ENCODE results near the gene AFAP1.

The AFAP1 gene

DNA sequence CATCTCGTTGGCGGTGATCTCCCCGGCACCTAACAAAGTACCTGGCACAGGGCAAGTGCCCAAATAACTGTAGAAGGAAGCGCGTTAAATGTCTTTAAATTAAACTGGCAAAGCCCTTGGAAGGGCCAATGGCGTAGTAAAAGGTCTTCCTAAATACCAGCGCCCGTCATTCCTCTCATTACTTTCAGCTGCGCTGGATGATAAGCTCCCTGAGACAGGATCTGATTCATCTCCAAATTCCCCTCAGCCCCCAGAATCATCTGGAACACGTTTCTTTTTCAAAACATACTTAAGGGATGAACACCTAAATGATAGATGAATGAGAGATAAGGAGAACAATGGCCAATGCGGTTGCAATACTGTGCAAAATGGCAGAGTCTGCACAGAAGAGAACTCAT, 95.1 kb downstream of the AFAP1 start:
- TF ChIP-seq, protein P1, sequence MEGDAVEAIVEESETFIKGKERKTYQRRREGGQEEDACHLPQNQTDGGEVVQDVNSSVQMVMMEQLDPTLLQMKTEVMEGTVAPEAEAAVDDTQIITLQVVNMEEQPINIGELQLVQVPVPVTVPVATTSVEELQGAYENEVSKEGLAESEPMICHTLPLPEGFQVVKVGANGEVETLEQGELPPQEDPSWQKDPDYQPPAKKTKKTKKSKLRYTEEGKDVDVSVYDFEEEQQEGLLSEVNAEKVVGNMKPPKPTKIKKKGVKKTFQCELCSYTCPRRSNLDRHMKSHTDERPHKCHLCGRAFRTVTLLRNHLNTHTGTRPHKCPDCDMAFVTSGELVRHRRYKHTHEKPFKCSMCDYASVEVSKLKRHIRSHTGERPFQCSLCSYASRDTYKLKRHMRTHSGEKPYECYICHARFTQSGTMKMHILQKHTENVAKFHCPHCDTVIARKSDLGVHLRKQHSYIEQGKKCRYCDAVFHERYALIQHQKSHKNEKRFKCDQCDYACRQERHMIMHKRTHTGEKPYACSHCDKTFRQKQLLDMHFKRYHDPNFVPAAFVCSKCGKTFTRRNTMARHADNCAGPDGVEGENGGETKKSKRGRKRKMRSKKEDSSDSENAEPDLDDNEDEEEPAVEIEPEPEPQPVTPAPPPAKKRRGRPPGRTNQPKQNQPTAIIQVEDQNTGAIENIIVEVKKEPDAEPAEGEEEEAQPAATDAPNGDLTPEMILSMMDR (IDR thresholded peaks at IDR 0.05) = peak; percentile 38
- no peak for TF ChIP-seq ZFX (IDR thresholded peaks at IDR 0.05; ENCODE audit: borderline replicate concordance)
- H3K27ac ChIP-seq = no peak overlapping the region

DNA sequence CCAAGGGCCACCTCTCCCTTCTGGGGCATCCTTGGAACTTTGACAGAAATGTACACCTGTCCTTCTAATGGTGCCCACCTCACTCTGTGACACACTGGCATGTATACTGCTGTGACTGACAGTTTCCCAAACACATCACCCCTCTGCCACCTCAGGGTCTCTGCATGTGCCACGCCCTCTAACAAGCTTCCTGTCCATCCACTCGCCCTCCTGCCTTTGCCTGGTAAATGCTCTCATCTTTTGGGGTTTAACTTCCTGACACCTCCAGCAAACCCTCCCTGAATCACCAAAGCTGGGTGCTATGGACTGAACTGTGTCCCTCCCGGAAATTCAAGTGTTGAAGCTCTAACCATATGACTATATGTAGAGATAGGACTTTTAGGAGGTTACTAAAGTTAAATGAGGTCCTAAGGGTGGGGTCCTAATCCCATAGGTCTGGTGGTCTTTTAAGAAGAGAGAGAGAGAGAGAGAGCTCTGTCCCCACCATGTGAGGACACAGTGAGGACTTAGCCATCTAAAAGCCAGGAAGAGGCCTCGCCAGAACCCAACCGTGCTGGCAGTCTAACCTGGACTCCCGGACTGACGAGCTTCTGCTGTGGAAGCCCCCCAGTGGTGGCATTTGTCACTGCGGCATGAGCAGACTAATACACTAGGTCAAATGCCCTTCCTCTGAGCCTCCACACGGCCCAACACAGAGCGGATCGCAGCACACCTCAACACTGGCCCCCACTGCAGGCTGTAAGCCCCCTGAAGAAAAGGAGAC, 95.6 kb downstream of the AFAP1 start:
- TF ChIP-seq ZFX (IDR thresholded peaks at IDR 0.05; ENCODE audit: borderline replicate concordance) = no peak
- TF ChIP-seq, protein P1 (IDR thresholded peaks at IDR 0.05) = peak; percentile 76
- H3K27ac ChIP-seq = no peak overlapping the region

GRCh38 chr4:7842384-7843279, 97.0 kb downstream of the AFAP1 start:
- no peak for TF ChIP-seq ZFX (IDR thresholded peaks at IDR 0.05; ENCODE audit: borderline replicate concordance)
- TF ChIP-seq, protein P1 (IDR thresholded peaks at IDR 0.05) = no peak
- no peak overlapping the region for H3K27ac ChIP-seq

DNA sequence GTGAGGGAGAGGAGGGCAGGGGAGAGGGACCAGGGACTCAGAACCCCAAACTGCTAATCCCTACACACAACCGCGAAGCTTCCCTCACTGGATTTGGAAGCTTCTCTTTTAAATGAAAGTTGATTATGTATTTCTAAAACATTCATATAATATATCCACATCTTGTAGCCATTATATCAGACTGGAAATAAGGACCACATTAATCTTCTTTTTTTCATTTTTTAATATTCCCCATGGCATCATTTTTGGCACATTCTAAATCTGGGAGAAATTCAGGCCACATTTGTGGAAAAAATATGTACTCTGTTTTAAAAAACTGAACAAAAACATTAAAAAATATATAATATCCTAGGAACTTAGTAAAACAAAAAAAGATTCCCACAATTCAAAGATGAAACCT, 97.8 kb downstream of the AFAP1 start:
- no peak overlapping the region for H3K27ac ChIP-seq

DNA sequence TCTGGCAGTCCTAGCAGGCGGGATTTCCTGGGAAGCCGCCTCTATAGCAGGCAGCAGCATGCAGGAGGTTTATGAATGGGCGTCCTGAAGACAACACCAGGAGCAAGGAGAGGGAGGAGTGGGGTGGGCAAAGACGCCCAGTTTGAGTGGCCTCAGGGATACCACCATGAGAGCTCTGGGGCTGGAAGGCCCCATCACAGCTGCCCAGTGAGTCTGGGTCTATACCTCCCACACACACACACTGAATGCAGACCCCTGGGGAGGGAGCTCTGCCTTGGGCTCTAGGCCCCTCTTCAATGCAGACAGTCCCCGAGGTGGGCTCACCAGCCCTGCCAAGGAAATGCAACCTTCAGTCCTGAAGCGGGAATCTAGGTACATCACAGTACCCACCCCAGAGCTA, 98.6 kb downstream of the AFAP1 start:
- no peak overlapping the region for H3K27ac ChIP-seq
- TF ChIP-seq, protein P1 (IDR thresholded peaks at IDR 0.05) = no peak
- no peak for TF ChIP-seq ZFX (IDR thresholded peaks at IDR 0.05; ENCODE audit: borderline replicate concordance)

More for the DNA sequence above, 97.8 kb downstream of the AFAP1 start:
- TF ChIP-seq ZFX (IDR thresholded peaks at IDR 0.05; ENCODE audit: borderline replicate concordance) = no peak
- TF ChIP-seq, protein P1 (IDR thresholded peaks at IDR 0.05) = no peak

GRCh38 chr4:7839856-7840255, 99.8 kb downstream of the AFAP1 start:
- TF ChIP-seq, protein P1 (IDR thresholded peaks at IDR 0.05) = no peak
- TF ChIP-seq ZFX (IDR thresholded peaks at IDR 0.05; ENCODE audit: borderline replicate concordance) = no peak
- no peak overlapping the region for H3K27ac ChIP-seq
